ENCODE data around the gene SLC12A7. TPM values are rescaled to one million over a fixed set of nuclear protein-coding genes. Genes with fewer than 3 reads are reported as not detected.

Gene SLC12A7
- total RNA-seq, 1 donor from 2014 or later = 30.5 TPM

DNA sequence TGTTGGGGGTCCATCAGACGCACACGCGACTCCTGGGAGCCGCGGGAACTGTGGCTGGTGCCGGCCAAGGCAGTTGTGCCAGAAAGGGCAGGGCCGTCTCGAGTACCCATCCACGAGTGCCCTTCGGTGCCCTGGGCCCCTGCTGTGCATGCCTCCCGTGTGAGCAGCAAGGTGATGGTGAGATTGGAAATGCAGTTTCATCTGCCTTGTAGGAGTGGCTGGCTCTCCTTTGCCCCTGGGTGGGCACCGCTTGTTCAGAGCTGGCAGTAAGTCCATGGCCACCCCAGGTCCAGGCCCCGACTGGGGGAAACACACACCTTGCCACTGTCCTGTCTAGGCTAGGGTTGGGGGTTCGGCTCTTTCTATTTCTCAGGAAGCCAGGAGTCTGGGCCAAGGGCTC is 97.5 kb downstream of the SLC12A7 start:
- TF ChIP-seq, protein P1, sequence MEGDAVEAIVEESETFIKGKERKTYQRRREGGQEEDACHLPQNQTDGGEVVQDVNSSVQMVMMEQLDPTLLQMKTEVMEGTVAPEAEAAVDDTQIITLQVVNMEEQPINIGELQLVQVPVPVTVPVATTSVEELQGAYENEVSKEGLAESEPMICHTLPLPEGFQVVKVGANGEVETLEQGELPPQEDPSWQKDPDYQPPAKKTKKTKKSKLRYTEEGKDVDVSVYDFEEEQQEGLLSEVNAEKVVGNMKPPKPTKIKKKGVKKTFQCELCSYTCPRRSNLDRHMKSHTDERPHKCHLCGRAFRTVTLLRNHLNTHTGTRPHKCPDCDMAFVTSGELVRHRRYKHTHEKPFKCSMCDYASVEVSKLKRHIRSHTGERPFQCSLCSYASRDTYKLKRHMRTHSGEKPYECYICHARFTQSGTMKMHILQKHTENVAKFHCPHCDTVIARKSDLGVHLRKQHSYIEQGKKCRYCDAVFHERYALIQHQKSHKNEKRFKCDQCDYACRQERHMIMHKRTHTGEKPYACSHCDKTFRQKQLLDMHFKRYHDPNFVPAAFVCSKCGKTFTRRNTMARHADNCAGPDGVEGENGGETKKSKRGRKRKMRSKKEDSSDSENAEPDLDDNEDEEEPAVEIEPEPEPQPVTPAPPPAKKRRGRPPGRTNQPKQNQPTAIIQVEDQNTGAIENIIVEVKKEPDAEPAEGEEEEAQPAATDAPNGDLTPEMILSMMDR (IDR thresholded peaks at IDR 0.05; ENCODE audit: insufficient read depth, low read depth, low read length) = no peak
- TF ChIP-seq EZH2 (IDR thresholded peaks at IDR 0.05; ENCODE audit: insufficient read depth, low read length) = no peak
- Mint-ChIP-seq H3K9me3 (ENCODE audit: unreplicated experiment) (no peaks in the 10 kb centered on the region), H3K36me3 (ENCODE audit: low read depth, unreplicated experiment) (no peaks in the 10 kb centered on the region), H3K27ac (ENCODE audit: unreplicated experiment) (no peak overlapping the region), H3K4me1 (ENCODE audit: low read depth, unreplicated experiment) (no peaks in the 10 kb centered on the region), H3K4me3 (ENCODE audit: unreplicated experiment) (no peak overlapping the region), H3K27me3 (ENCODE audit: low read depth, unreplicated experiment) (peaks cover 51% of the 10 kb centered on the region)
- Histone ChIP-seq H3K4me2 (ENCODE audit: low read length) (no peak overlapping the region), H3K79me2 (ENCODE audit: insufficient read depth, low read length) (no peaks in the 10 kb centered on the region), H3K27ac (ENCODE audit: low read depth, low read length) (no peak overlapping the region), H3K36me3 (ENCODE audit: insufficient read depth, low read length) (no peaks in the 10 kb centered on the region), H2AFZ (ENCODE audit: low read depth, low read length) (no peak overlapping the region), H3K9ac (ENCODE audit: low read length) (no peak overlapping the region), H3K9me3 (ENCODE audit: insufficient read depth, low read depth, low read length) (no peaks in the 10 kb centered on the region), H4K20me1 (ENCODE audit: insufficient read depth, low read length) (no peaks in the 10 kb centered on the region), H3K4me3 (ENCODE audit: insufficient read depth, low read depth, low read length) (no peak overlapping the region), H3K4me1 (ENCODE audit: insufficient read depth, low read length) (no peaks in the 10 kb centered on the region), H3K27me3 (ENCODE audit: insufficient read depth, low read length) (peaks cover 28% of the 10 kb centered on the region)
- DNase-seq (ENCODE audit: low read depth) (no peak), FAIRE-seq (no peak)

DNA sequence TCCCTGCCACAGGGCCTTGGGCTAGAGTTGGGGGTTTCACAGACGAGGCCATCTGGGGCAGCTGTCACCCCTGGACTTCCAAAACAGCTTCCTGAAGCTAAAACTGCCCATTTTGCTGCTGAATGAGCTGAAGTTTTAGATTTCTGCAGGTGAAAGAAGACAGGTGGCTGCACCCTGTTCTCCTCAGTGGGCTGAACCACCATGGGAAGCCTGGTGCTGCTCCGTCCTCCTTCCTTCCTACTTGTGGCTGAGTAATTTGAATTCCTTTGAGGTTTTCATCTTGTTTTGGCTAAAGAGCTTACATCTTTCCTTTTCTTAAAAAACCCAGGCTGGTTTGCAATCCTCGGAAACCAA is 97.9 kb downstream of the SLC12A7 start:
- Mint-ChIP-seq H3K4me3 (ENCODE audit: unreplicated experiment) (no peak overlapping the region), H3K4me1 (ENCODE audit: low read depth, unreplicated experiment) (no peaks in the 10 kb centered on the region), H3K27ac (ENCODE audit: unreplicated experiment) (no peak overlapping the region), H3K27me3 (ENCODE audit: low read depth, unreplicated experiment) (peaks cover 47% of the 10 kb centered on the region), H3K9me3 (ENCODE audit: unreplicated experiment) (no peaks in the 10 kb centered on the region), H3K36me3 (ENCODE audit: low read depth, unreplicated experiment) (no peaks in the 10 kb centered on the region)
- Histone ChIP-seq H4K20me1 (ENCODE audit: insufficient read depth, low read length) (no peaks in the 10 kb centered on the region), H3K4me2 (ENCODE audit: low read length) (no peak overlapping the region), H3K79me2 (ENCODE audit: insufficient read depth, low read length) (no peaks in the 10 kb centered on the region), H3K4me1 (ENCODE audit: insufficient read depth, low read length) (no peaks in the 10 kb centered on the region), H2AFZ (ENCODE audit: low read depth, low read length) (no peak overlapping the region), H3K9me3 (ENCODE audit: insufficient read depth, low read depth, low read length) (no peaks in the 10 kb centered on the region), H3K36me3 (ENCODE audit: insufficient read depth, low read length) (no peaks in the 10 kb centered on the region), H3K4me3 (ENCODE audit: insufficient read depth, low read depth, low read length) (no peak overlapping the region), H3K9ac (ENCODE audit: low read length) (no peak overlapping the region), H3K27ac (ENCODE audit: low read depth, low read length) (no peak overlapping the region), H3K27me3 (ENCODE audit: insufficient read depth, low read length) (peaks cover 28% of the 10 kb centered on the region)
- TF ChIP-seq, protein P1 (IDR thresholded peaks at IDR 0.05; ENCODE audit: insufficient read depth, low read depth, low read length) = no peak
- TF ChIP-seq EZH2 (IDR thresholded peaks at IDR 0.05; ENCODE audit: insufficient read depth, low read length) = no peak
- no peak for DNase-seq (ENCODE audit: low read depth)
- no peak for FAIRE-seq

DNA sequence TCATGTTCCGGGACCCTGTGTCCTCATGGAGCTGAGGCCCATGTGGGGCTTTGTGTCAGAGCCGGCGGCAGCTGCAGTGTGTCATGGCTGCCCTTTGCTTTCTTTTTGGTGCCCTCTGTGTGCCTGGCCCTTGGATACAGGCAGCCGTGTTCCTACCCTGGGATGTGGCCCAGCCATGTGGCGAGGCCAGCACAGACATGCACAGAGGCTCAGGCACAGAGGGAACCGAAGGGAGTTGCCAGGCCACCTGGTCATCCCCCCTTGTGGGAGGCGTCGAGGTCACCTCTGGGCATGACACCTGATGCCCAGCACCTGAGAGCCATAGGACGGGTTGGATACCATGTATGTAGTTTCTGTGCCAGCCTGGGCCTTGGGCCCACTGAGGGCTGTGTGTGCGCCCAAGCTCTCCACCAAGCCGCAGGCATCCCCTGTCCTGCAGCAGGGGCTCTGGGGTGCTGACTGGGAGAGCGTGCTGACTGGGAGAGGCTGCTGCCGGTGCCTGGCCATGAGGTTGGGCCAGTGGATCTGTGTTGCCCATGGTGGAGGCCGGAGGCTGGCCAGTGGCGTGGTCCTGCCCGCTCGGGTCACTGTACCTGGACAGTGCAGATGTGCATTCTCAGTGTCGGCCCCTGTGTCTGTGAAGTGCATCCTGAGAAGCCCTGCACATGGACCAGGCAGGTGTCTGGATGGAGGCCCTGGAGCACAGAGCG is 98.5 kb downstream of the SLC12A7 start:
- Histone ChIP-seq H3K4me1 (ENCODE audit: insufficient read depth, low read length) (no peaks in the 10 kb centered on the region), H3K4me3 (ENCODE audit: insufficient read depth, low read depth, low read length) (no peak overlapping the region), H3K27me3 (ENCODE audit: insufficient read depth, low read length) (peaks cover 28% of the 10 kb centered on the region), H3K9me3 (ENCODE audit: insufficient read depth, low read depth, low read length) (no peaks in the 10 kb centered on the region), H3K27ac (ENCODE audit: low read depth, low read length) (no peak overlapping the region), H4K20me1 (ENCODE audit: insufficient read depth, low read length) (no peaks in the 10 kb centered on the region), H3K9ac (ENCODE audit: low read length) (no peak overlapping the region), H3K79me2 (ENCODE audit: insufficient read depth, low read length) (no peaks in the 10 kb centered on the region), H3K36me3 (ENCODE audit: insufficient read depth, low read length) (no peaks in the 10 kb centered on the region), H2AFZ (ENCODE audit: low read depth, low read length) (no peak overlapping the region), H3K4me2 (ENCODE audit: low read length) (no peak overlapping the region)
- Mint-ChIP-seq H3K36me3 (ENCODE audit: low read depth, unreplicated experiment) (no peaks in the 10 kb centered on the region), H3K9me3 (ENCODE audit: unreplicated experiment) (no peaks in the 10 kb centered on the region), H3K27ac (ENCODE audit: unreplicated experiment) (no peak overlapping the region), H3K4me1 (ENCODE audit: low read depth, unreplicated experiment) (no peaks in the 10 kb centered on the region), H3K4me3 (ENCODE audit: unreplicated experiment) (no peak overlapping the region), H3K27me3 (ENCODE audit: low read depth, unreplicated experiment) (peaks cover 46% of the 10 kb centered on the region)
- FAIRE-seq (no peak), DNase-seq (ENCODE audit: low read depth) (no peak)
- TF ChIP-seq, protein P1 (IDR thresholded peaks at IDR 0.05; ENCODE audit: insufficient read depth, low read depth, low read length) = no peak
- TF ChIP-seq EZH2 (IDR thresholded peaks at IDR 0.05; ENCODE audit: insufficient read depth, low read length) = no peak

Data from astrocyte (in vitro differentiated cells and primary cell).